ENCODE results near the gene ENC1.
A peak's percentile ranks its signal among the peaks of the same experiment; 100 is the strongest.

ENC1 gene

GRCh38 chr5:74628359-74628758 is 12.2 kb downstream of the ENC1 start:
- no peaks in the 10 kb centered on the region for H3K36me3 Mint-ChIP-seq
- DNase-seq (ENCODE audit: low spot score in 2 of 2) (no peak), ATAC-seq (no peak)
- H3K9me3 Mint-ChIP-seq: no peaks in the 10 kb centered on the region
- H3K4me1 Mint-ChIP-seq: peaks cover 30% of the 10 kb centered on the region
- H3K27ac Mint-ChIP-seq: no peak overlapping the region
- no peak overlapping the region for H3K4me3 Mint-ChIP-seq

GRCh38 chr5:74627646-74628279 is 12.8 kb downstream of the ENC1 start:
- no peak for ATAC-seq
- Mint-ChIP-seq H3K9me3 (no peaks in the 10 kb centered on the region), H3K4me1 (peaks cover 27% of the 10 kb centered on the region), H3K36me3 (no peaks in the 10 kb centered on the region), H3K4me3 (no peak overlapping the region), H3K27ac (no peak overlapping the region)
- no peak for DNase-seq (ENCODE audit: low spot score in 2 of 2)

GRCh38 chr5:74626386-74627222 is 13.9 kb downstream of the ENC1 start:
- no peak for ATAC-seq
- Mint-ChIP-seq H3K36me3 (no peaks in the 10 kb centered on the region), H3K4me3 (no peak overlapping the region)

GRCh38 chr5:74625742-74626241 is 14.7 kb downstream of the ENC1 start:
- H3K27ac Mint-ChIP-seq: no peak overlapping the region
- ATAC-seq (no peak), DNase-seq (ENCODE audit: low spot score in 2 of 2) (no peak)
- H3K36me3 Mint-ChIP-seq: no peaks in the 10 kb centered on the region
- H3K4me1 Mint-ChIP-seq: peaks cover 15% of the 10 kb centered on the region
- no peak overlapping the region for H3K4me3 Mint-ChIP-seq
- no peaks in the 10 kb centered on the region for H3K9me3 Mint-ChIP-seq

More at GRCh38 chr5:74626386-74627222, 13.9 kb downstream of the ENC1 start:
- H3K4me1 Mint-ChIP-seq: peaks cover 23% of the 10 kb centered on the region
- no peak for DNase-seq (ENCODE audit: low spot score in 2 of 2)
- no peak overlapping the region for H3K27ac Mint-ChIP-seq
- no peaks in the 10 kb centered on the region for H3K9me3 Mint-ChIP-seq

- ATAC-seq (no peak), DNase-seq (ENCODE audit: low spot score in 2 of 2) (no peak)
- H3K36me3 Mint-ChIP-seq: no peaks in the 10 kb centered on the region
- H3K4me3 Mint-ChIP-seq: no peak overlapping the region
- no peak overlapping the region for H3K27ac Mint-ChIP-seq
- no peaks in the 10 kb centered on the region for H3K9me3 Mint-ChIP-seq
- H3K4me1 Mint-ChIP-seq: peaks cover 8% of the 10 kb centered on the region
Observed at GRCh38 chr5:74624931-74625505, 15.5 kb downstream of the ENC1 start.

- H3K4me3 Mint-ChIP-seq: no peak overlapping the region
- DNase-seq (ENCODE audit: low spot score in 2 of 2): no peak
- no peaks in the 10 kb centered on the region for H3K9me3 Mint-ChIP-seq
- H3K27ac Mint-ChIP-seq: no peak overlapping the region
- no peak for ATAC-seq
- no peaks in the 10 kb centered on the region for H3K36me3 Mint-ChIP-seq
- H3K4me1 Mint-ChIP-seq: peaks cover 8% of the 10 kb centered on the region
Observed at GRCh38 chr5:74624501-74624900, 16.0 kb downstream of the ENC1 start.

- peaks cover 8% of the 10 kb centered on the region for H3K4me1 Mint-ChIP-seq
- no peak overlapping the region for H3K27ac Mint-ChIP-seq
- no peaks in the 10 kb centered on the region for H3K36me3 Mint-ChIP-seq
- no peaks in the 10 kb centered on the region for H3K9me3 Mint-ChIP-seq
- ATAC-seq (no peak), DNase-seq (ENCODE audit: low spot score in 2 of 2) (no peak)
- no peak overlapping the region for H3K4me3 Mint-ChIP-seq
Observed at GRCh38 chr5:74623748-74624408, 16.6 kb downstream of the ENC1 start.

- no peak overlapping the region for H3K27ac Mint-ChIP-seq
- DNase-seq (ENCODE audit: low spot score in 2 of 2): no peak
- no peaks in the 10 kb centered on the region for H3K9me3 Mint-ChIP-seq
- no peak for ATAC-seq
- no peak overlapping the region for H3K4me3 Mint-ChIP-seq
- H3K36me3 Mint-ChIP-seq: no peaks in the 10 kb centered on the region
- peaks cover 8% of the 10 kb centered on the region for H3K4me1 Mint-ChIP-seq
Observed at GRCh38 chr5:74623006-74623611, 17.4 kb downstream of the ENC1 start.

GRCh38 chr5:74622122-74622521 is 18.4 kb downstream of the ENC1 start:
- DNase-seq (ENCODE audit: low spot score in 2 of 2) (no peak), ATAC-seq (peak; percentile 89)
- no peaks in the 10 kb centered on the region for H3K36me3 Mint-ChIP-seq
- H3K4me1 Mint-ChIP-seq: peaks cover 8% of the 10 kb centered on the region
- H3K27ac Mint-ChIP-seq: no peak overlapping the region
- no peaks in the 10 kb centered on the region for H3K9me3 Mint-ChIP-seq
- H3K4me3 Mint-ChIP-seq: no peak overlapping the region

- Mint-ChIP-seq H3K27ac (no peak overlapping the region), H3K36me3 (no peaks in the 10 kb centered on the region)
- no peak for ATAC-seq
Observed at GRCh38 chr5:74621492-74621891, 19.0 kb downstream of the ENC1 start.

GRCh38 chr5:74619308-74619707 is 21.2 kb downstream of the ENC1 start:
- H3K27ac Mint-ChIP-seq: no peak overlapping the region
- peaks cover 8% of the 10 kb centered on the region for H3K4me1 Mint-ChIP-seq
- no peak overlapping the region for H3K4me3 Mint-ChIP-seq

More at GRCh38 chr5:74621492-74621891, 19.0 kb downstream of the ENC1 start:
- Mint-ChIP-seq H3K4me1 (peaks cover 8% of the 10 kb centered on the region), H3K9me3 (no peaks in the 10 kb centered on the region), H3K4me3 (no peak overlapping the region)
- DNase-seq (ENCODE audit: low spot score in 2 of 2): no peak

GRCh38 chr5:74618106-74618505 is 22.4 kb downstream of the ENC1 start:
- DNase-seq (ENCODE audit: low spot score in 2 of 2): no peak
- no peak for ATAC-seq
- Mint-ChIP-seq H3K4me3 (no peak overlapping the region), H3K27ac (no peak overlapping the region), H3K36me3 (no peaks in the 10 kb centered on the region), H3K9me3 (no peaks in the 10 kb centered on the region), H3K4me1 (peaks cover 8% of the 10 kb centered on the region)

More at GRCh38 chr5:74619308-74619707, 21.2 kb downstream of the ENC1 start:
- no peaks in the 10 kb centered on the region for H3K36me3 Mint-ChIP-seq
- ATAC-seq (no peak), DNase-seq (ENCODE audit: low spot score in 2 of 2) (no peak)
- H3K9me3 Mint-ChIP-seq: no peaks in the 10 kb centered on the region

- DNase-seq (ENCODE audit: low spot score in 2 of 2) (no peak), ATAC-seq (no peak)
- no peaks in the 10 kb centered on the region for H3K9me3 Mint-ChIP-seq
- peaks cover 6% of the 10 kb centered on the region for H3K4me1 Mint-ChIP-seq
- H3K36me3 Mint-ChIP-seq: no peaks in the 10 kb centered on the region
- H3K4me3 Mint-ChIP-seq: no peak overlapping the region
- H3K27ac Mint-ChIP-seq: no peak overlapping the region
Observed at GRCh38 chr5:74617202-74617601, 23.3 kb downstream of the ENC1 start.

GRCh38 chr5:74616236-74617146 is 24.0 kb downstream of the ENC1 start:
- H3K4me1 Mint-ChIP-seq: no peaks in the 10 kb centered on the region
- DNase-seq (ENCODE audit: low spot score in 2 of 2): no peak
- no peak overlapping the region for H3K27ac Mint-ChIP-seq
- no peaks in the 10 kb centered on the region for H3K36me3 Mint-ChIP-seq
- no peaks in the 10 kb centered on the region for H3K9me3 Mint-ChIP-seq
- H3K4me3 Mint-ChIP-seq: no peak overlapping the region
- ATAC-seq: no peak
